Effector CD4-positive, alpha-beta T cell (primary cell): ENCODE data around the gene KIF21B.

Experiments used
- DNase-seq: peaks from one replicate; pipeline ENCODE4 v3.0.0-alpha.2; 2020

The KIF21B gene

DNA sequence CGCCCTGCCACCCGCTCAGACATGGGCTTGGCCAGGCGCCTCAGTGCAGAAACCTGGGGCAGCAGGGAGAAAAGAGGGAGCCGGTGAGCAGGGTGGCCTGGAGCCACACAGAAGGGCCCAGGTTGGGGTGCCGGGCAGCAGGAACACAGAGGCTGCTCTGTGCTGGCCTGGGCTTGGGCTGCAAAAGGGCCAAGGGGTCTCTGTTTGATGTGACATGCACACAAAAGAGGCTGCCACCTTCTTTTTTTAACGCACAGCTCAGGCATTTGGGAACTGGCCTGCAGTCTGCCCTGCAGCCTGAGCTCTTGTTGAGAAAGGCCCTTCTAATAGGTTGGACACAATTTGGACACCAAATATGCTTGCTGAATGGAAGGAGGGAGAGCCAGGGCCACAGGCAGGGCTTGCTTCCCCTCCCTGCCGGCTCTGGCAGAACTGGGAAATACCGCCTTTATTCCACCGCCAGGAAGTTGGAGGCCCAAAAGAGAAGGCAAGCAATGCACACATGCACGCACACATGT lies 32.4 kb downstream of the KIF21B start:
- DNase-seq: no peak

DNA sequence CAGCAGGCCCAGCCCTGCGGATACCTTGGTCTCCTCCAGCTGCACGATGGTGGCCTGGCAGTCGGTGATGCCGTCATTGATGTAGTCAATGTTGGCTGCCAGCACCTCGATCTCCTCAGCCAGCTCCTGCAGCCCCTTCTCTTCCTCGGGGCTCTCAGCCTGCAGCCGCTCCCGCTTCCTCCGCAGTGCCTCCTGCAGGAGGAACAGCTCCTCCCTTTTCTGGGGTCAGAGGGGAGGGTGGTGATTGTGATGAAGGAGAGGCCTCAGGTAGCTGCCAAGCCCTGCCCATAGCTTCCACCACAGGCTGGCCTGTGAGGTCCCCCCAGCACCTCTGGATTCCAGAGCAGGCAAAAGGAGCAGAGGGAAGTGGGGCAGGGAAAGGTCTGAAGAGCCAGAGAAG lies 33.4 kb downstream of the KIF21B start:
- DNase-seq: no peak

DNA sequence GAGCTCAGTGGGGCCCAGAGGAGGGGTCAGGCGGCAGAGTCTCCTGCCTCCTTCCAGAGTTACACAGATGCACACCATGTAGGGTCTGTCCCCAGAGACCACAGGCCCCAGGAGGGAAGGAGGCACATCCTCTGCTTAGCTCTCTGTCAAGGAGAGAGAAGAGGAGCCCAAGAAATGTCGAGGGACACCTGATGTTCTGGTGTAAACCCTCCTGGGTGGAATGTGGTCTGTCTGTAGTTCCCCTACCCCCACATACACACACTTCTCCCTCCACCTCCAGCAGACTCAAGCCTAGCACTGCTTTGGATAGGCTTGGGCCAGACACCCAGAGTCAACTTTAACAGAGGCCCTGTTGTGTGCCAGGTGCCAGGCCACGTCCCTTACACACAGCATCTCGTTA lies 34.2 kb downstream of the KIF21B start:
- DNase-seq: no peak

DNA sequence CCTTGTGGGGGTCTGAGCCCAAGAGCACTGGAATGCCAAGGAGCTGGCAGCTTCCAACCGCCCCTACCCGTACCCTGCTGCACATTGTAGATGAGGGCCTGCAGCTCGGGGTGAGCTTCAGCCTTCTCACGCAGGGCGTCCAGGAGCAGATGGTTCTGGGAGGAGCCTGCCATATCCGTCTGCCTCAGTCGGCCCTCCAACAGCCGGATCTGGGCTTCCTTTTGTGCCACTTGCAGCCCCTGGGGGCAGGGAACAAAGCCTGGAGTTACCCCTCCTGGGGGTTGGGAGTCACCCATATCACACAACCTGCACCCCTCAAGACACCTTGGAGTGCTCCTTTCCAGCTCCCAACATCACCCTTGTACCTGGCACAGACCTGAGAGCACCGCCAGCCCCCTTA lies 34.8 kb downstream of the KIF21B start:
- no peak for DNase-seq

DNA sequence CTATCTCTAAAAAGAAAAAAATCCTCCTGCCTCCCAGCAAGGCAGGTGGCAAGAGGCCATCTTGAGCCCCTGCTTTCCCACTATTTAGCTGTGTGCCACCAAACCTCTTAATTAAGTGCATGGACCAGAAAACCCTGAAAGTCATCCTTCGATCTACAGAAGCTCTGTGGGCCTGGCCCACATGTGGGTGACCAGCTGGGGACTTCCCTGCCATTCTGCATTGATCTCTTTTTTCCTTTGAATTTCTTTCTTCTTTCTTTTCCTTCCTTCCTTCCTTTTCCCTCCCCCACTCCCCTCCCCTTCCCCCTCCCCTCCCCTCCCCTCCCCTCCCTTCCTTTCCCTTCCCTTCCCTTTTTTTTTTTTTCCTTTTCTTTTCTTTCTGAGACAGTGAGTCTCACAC lies 38.0 kb downstream of the KIF21B start:
- no peak for DNase-seq

DNA sequence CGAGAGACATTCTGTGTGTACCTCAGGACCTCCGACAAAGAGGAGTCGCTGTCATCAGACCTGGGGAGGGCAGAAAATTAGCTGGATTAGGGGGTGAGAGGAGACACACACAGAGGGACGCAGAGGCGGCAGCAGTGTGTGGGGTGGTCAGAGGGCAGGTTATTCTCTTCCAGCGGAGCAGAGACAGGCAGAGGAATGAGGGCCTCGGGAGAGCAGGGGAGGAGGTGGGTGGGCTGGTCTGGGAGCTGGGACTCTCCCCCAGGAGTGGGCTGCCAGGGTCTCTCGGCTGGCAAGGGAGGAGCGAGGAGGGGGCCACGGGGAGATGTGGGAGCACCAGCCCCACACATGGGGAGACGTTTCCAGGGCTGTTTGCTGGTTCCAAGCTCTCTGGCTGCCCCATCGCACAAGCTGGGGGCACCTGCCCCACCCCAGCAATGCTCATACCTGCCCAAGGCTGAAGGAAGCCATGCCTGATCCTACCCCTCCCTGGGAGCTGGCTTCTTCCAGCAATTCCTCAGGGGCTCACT lies 40.4 kb downstream of the KIF21B start:
- DNase-seq: no peak

DNA sequence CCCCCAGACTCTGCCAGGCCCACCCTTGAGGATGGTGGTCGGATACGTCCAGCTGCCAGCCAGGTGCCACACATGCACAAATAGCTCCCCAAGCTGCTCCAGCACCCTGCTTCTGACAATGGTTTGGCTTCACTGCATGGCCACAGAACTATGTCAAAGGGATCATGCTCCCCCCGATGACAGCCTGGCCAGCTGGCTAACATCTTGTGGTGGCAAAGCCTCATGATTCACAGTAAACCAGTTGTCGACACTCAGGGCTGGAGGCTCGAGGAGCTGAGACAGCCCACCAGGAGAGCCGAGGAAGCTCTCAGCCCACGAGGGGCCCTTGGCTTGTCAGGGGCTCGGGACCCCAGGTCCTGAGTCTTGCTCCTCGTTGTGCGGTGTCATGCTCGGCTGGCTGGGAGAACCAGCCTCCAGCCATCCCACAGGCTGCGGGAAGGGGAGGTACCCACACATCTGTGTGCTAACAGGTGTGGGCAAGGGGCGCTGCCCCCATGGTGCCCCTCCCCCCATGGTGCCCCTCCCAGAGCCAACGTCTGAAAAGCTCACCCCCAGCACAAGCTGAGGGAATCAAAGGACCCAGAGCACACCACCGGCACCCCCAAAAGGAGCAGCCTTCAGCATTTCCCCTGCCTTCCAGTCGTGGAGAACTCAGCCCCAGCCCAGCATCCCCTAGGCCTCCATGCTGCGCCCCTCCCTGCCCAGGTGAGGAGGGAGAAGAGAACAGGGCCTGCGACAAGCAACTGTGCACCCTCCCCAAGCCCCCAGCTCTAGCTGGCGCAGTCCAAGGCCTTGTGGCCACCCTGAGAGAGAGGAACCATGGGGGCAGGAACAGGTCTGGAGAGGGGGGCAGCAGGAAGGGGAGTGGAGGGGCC lies 41.2 kb downstream of the KIF21B start:
- DNase-seq: no peak

- DNase-seq: no peak
Observed at GRCh38 chr1:200981278-200981677, 42.2 kb downstream of the KIF21B start.

DNA sequence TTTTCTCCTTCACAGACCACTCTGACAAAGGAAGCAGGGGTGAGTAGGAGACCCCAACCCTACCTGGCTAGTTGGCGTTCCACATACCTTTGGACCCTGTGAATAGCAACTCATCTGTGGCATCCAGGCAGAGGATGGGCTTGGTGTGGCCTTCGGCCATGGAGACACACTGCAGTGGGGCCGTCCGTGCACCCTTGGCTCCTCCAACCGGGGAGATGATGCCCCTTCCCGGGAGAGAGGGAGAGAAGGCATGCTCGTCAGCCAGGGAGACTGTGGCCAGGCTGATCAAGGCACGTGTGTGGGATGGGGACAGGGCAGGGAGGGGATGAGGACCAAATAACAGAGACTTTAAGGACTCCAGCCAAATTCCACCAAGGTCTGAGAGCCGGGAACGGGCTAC lies 42.6 kb downstream of the KIF21B start:
- DNase-seq: no peak

DNA sequence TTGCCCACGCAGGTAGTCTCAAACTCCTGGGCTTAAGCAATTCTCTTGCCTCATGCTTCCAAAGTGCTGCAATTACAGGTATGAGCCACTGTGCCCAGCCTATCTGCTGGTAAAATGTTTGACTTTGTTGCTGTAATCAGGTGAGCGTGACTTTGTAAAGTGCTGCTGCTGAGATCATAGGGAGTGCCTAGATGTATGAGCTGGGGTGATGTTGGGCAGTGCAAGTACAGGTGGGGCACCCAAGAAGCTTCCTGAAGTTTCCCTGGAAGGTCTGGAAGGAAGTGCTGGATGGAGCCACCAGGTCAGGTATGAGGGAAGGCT lies 43.1 kb downstream of the KIF21B start:
- no peak for DNase-seq

GRCh38 chr1:200979574-200980451 lies 43.7 kb downstream of the KIF21B start:
- DNase-seq: peak; percentile 59

GRCh38 chr1:200977071-200977754 lies 46.3 kb downstream of the KIF21B start:
- no peak for DNase-seq

GRCh38 chr1:200976634-200977033 lies 46.9 kb downstream of the KIF21B start:
- DNase-seq: no peak

GRCh38 chr1:200975458-200975857 lies 48.1 kb downstream of the KIF21B start:
- no peak for DNase-seq

DNA sequence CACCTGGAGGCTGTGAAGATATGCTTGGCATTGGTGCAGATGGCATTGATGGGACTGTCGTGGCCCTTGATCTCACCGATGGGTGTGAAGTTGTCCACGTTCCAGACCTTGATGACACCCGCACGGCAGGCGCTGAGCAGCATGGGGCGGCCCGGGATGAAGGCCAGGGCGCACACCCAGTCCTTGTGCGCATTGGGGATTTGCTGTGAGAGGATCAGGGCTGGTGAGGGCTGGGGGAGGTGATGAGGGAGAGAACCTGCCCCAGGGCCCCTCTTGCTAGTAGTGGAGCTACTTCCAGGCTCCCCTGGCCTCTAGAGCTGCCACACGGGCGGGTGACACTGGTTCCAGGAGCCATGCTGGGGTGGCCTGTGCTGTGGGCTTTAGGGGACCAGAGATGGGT lies 48.8 kb downstream of the KIF21B start:
- no peak for DNase-seq

- DNase-seq: no peak
Observed at GRCh38 chr1:200973937-200974657, 49.4 kb downstream of the KIF21B start.

DNA sequence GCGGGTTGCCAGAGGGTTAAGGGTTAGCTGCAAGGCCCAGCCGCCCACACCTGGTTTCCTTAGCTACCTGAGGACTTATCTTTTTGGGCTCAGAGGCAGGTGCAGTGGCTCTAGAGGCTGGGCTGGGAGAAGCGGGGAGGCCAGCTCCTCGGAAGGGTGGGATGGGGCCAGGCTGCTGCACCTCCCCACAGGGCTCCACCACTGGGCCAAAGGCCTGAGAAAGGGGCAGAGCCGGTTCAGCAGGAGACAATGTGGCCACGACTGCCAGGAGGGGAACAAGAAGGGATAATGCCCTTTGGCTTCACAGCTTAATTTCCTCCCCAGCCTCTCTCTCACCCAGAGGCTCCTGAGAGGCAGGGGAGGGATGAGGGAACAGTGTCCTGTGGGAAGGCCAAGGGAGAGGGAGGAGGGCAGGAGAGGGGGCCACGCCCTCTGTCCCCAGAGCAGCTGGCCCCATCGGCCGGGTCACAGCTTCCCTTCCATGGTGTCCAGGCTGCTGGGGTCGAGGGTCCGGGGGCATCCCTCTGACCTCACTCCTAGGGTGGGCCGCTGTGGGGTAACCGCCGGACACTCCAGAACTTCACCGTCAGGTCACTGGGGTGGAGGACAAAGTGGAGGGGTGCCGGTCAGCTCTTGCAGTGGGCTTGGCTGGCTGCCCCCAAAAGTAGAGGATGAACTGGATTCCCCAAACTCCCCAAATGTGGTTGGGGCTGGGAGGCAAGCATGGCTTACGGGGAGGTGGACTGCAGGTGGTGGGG lies 50.4 kb downstream of the KIF21B start:
- no peak for DNase-seq

- DNase-seq: peak; percentile 57
Observed at GRCh38 chr1:200971955-200972711, 51.4 kb downstream of the KIF21B start.

DNA sequence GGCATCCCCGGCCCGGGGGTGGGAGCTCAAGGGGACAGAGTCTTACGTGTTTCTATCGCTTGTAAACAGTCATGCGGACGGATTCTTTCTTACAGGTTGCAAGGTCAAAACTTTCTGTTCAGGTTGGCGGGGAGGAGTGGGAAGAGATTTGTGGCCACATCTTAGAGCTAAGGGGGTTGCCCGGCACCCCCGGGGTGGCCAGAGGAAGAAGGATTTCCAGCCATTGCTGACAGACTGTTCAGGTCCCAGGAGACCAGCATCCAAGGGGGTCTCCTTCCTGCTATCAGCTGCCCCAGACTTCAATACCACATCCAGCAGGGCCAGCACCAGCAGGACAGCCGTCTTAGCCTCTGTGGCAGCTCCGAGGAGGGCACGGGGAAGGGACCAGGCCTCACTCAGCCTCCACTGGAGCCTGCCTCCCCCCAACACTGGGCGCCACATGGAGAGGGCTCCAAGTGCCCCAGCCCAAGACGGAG lies 52.0 kb downstream of the KIF21B start:
- DNase-seq: no peak

- DNase-seq: no peak
Observed at GRCh38 chr1:200970771-200971427, 52.6 kb downstream of the KIF21B start.
